Tibial nerve (tissue), 3 donors: ENCODE measurements around the gene BCAS3.

ENCODE experiments used
- POLR2A ChIP-seq, 2 donors: fragments of 450-650 bp; IDR thresholded peaks; one replicate each; pipeline ENCODE4 v1.6.1; 2017; ENCODE audit warnings: antibody characterized with exemption in 2 of 2, mild to moderate bottlenecking in 2 of 2, moderate library complexity in 2 of 2
- TF ChIP-seq, protein P1 (sequence below), 5 experiments: fragments of 200-600 bp in 3 of 5; fragments of 450-650 bp in 2 of 5; sonication (generic) in 3 of 5; IDR thresholded peaks; one replicate each; pipeline ENCODE4 v1.5.1; 2016 to 2019; ENCODE audit warnings: antibody characterized with exemption in 5 of 5, mild to moderate bottlenecking in 3 of 5, moderate library complexity in 2 of 5

GRCh38 chr17:61149106-61149825 lies 471.6 kb downstream of the BCAS3 start:
- TF ChIP-seq POLR2A (IDR thresholded peaks at IDR 0.05): no peak
- TF ChIP-seq, protein P1, sequence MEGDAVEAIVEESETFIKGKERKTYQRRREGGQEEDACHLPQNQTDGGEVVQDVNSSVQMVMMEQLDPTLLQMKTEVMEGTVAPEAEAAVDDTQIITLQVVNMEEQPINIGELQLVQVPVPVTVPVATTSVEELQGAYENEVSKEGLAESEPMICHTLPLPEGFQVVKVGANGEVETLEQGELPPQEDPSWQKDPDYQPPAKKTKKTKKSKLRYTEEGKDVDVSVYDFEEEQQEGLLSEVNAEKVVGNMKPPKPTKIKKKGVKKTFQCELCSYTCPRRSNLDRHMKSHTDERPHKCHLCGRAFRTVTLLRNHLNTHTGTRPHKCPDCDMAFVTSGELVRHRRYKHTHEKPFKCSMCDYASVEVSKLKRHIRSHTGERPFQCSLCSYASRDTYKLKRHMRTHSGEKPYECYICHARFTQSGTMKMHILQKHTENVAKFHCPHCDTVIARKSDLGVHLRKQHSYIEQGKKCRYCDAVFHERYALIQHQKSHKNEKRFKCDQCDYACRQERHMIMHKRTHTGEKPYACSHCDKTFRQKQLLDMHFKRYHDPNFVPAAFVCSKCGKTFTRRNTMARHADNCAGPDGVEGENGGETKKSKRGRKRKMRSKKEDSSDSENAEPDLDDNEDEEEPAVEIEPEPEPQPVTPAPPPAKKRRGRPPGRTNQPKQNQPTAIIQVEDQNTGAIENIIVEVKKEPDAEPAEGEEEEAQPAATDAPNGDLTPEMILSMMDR (IDR thresholded peaks at IDR 0.05): no peak
